HepG2 (cell line): ENCODE results near the gene DMGDH. TPM values are rescaled to one million over a fixed set of nuclear protein-coding genes. Genes with fewer than 3 reads are reported as not detected.

Experiments
- ATAC-seq: fragments of 200-7000 bp; cut with Tn5 transposase; 3 replicates; pipeline ENCODE4 v1.9.1; 2020; ENCODE audit warnings: mild to moderate bottlenecking, moderate library complexity
- BruUV-seq: library from RNA; stranded (reverse); fragments of 400-500 nt; replicated peaks from 2 replicates; lab custom pipeline; 2021; lab: Mats Ljungman, UMichigan
- CTCF ChIA-PET: fragments of 300-600 bp; formaldehyde crosslinking; extraction: SDS; loops from one replicate; lab custom pipeline; 2021; ENCODE audit warnings: low total read pairs, inconsistent platforms, low intra/inter-chr PET ratio; lab: Yijun Ruan, JAX
- POLR2A ChIA-PET: fragments of 350-600 bp; sonication (Branson Sonifier 250); formaldehyde crosslinking; loops from one replicate; lab custom pipeline; 2020; ENCODE audit warnings: antibody characterized with exemption, inconsistent platforms; lab: Yijun Ruan, JAX
- DNase-seq: peaks from one replicate; pipeline ENCODE4 v3.0.0-alpha.2; 2015; ENCODE audit warnings: low spot score
- FAIRE-seq: peaks from 3 replicates; lab custom pipeline; 2011; peaks lifted over from hg19 to GRCh38; lab: Jason Lieb, UNC
- H2AFZ ChIP-seq: one replicate; pipeline ENCODE4 v1.6.1; 2011; ENCODE audit warnings: low read length, inconsistent platforms
- H3K27ac ChIP-seq: fragments of 300-600 bp; 3 replicates; pipeline ENCODE4 v1.8.0; 2011; ENCODE audit warnings: mixed run types, mild to moderate bottlenecking, mixed read lengths, low read length, inconsistent platforms; ENCODE audit not compliant: insufficient read depth; ENCODE audit errors: extremely low read length
- H3K27me3 ChIP-seq, 2 experiments: fragments of 200-600 bp in 1 of 2; 2 replicates in 1 of 2; 3 replicates in 1 of 2; pipeline versions ENCODE4 v1.6.0 to v1.8.0; 2011; ENCODE audit warnings: low read length in 2 of 2, mild to moderate bottlenecking in 2 of 2, moderate library complexity in 2 of 2, inconsistent platforms in 1 of 2; ENCODE audit not compliant: insufficient read depth in 2 of 2, control insufficient read depth in 1 of 2
- H3K36me3 ChIP-seq, 2 experiments: fragments of 200-600 bp in 1 of 2; replicated peaks in 1 of 2; 2 replicates in 1 of 2; 3 replicates in 1 of 2; pipeline versions ENCODE4 v1.5.1 to v1.8.0; 2011; ENCODE audit warnings: low read length in 2 of 2, inconsistent platforms in 1 of 2; ENCODE audit not compliant: insufficient read depth in 2 of 2, control insufficient read depth in 1 of 2
- H3K4me1 ChIP-seq: 2 replicates; pipeline ENCODE4 v1.5.1; 2012; ENCODE audit warnings: low read length, inconsistent platforms; ENCODE audit not compliant: insufficient read depth
- H3K4me2 ChIP-seq: 2 replicates; pipeline ENCODE4 v1.6.0; 2011; ENCODE audit warnings: low read depth, low read length, inconsistent platforms
- H3K4me3 ChIP-seq, 3 experiments: fragments of 200-600 bp in 1 of 3; sonication (generic), shearing (Covaris generic) in 1 of 3; replicated peaks in 1 of 3; 2 replicates each; pipeline ENCODE4 v1.5.1; 2011 to 2016; ENCODE audit warnings: low read length in 3 of 3, inconsistent platforms in 2 of 3, low read depth in 2 of 3, mild to moderate bottlenecking in 2 of 3, control low read depth in 1 of 3, mixed read lengths in 1 of 3; ENCODE audit not compliant: insufficient read depth in 1 of 3
- H3K79me2 ChIP-seq: one replicate; pipeline ENCODE4 v1.6.1; 2011; ENCODE audit warnings: low read length, inconsistent platforms; ENCODE audit not compliant: insufficient read depth
- H3K9ac ChIP-seq: 2 replicates; pipeline ENCODE4 v1.6.0; 2011; ENCODE audit warnings: mild to moderate bottlenecking, low read depth, low read length, inconsistent platforms; ENCODE audit not compliant: insufficient read depth
- H3K9me3 ChIP-seq: 2 replicates; pipeline ENCODE4 v1.5.1; 2012; ENCODE audit warnings: mild to moderate bottlenecking, low read length
- H4K20me1 ChIP-seq: 2 replicates; pipeline ENCODE4 v1.6.0; 2011; ENCODE audit warnings: inconsistent platforms, mild to moderate bottlenecking, low read length, moderate library complexity; ENCODE audit not compliant: insufficient read depth
- CC2D1A ChIP-seq: sonication (generic); formaldehyde crosslinking; IDR thresholded peaks from 2 replicates; pipeline ENCODE4 v1.8.1; 2023; ENCODE audit warnings: mild to moderate bottlenecking, missing genetic modification reagents
- FOXO4 ChIP-seq: sonication (generic); formaldehyde crosslinking; conservative IDR thresholded peaks from 2 replicates; pipeline ENCODE4 v1.8.1; 2023; ENCODE audit warnings: missing genetic modification reagents
- KLF12 ChIP-seq: sonication (generic); formaldehyde crosslinking; IDR thresholded peaks from 2 replicates; pipeline ENCODE4 v1.4.0; 2020; ENCODE audit warnings: missing genetic modification reagents, borderline replicate concordance
- NCOR1 ChIP-seq: fragments of 200-600 bp; sonication (generic); IDR thresholded peaks from 2 replicates; pipeline ENCODE4 v1.7.0; 2017; ENCODE audit warnings: antibody characterized with exemption, low read length, borderline replicate concordance
- POGK ChIP-seq: sonication (generic); formaldehyde crosslinking; conservative IDR thresholded peaks from 2 replicates; pipeline ENCODE4 v1.8.0; 2022; ENCODE audit warnings: mild to moderate bottlenecking, moderate library complexity, missing genetic modification reagents
- SMAD3 ChIP-seq: sonication (generic); formaldehyde crosslinking; IDR thresholded peaks from 2 replicates; pipeline ENCODE4 v1.4.0; 2020; ENCODE audit warnings: missing genetic modification reagents
- ZNF510 ChIP-seq: sonication (generic); formaldehyde crosslinking; IDR thresholded peaks from 2 replicates; pipeline ENCODE4 v1.4.0; 2020; ENCODE audit warnings: low read depth, mild to moderate bottlenecking, missing genetic modification reagents
- WGBS: methylation state at CpG from one replicate; pipeline ENCODE4 v1.1.6; 2017; ENCODE audit warnings: low lambda C conversion rate; 5-methylcytosine and 5-hydroxymethylcytosine counted together
- in situ Hi-C: cut with HindIII; loops from 2 replicates; pipeline ENCODE4 v1.10.0; 2017; ENCODE audit warnings: low pct_unique_long_range_greater_than_20kb; ENCODE audit not compliant: extremely low pct_ligation_motif_present
- intact Hi-C: fragments of 100-400 bp; cut with micrococcal nuclease; formaldehyde crosslinking; loops from one replicate; pipeline ENCODE4 v1.10.0; 2022; ENCODE audit not compliant: unreplicated experiment
- polyA plus RNA-seq, 8 experiments: library from polyadenylated mRNA; depleted of rRNA in 3 of 8; stranded (reverse) in 7 of 8; unstranded in 1 of 8; fragments of >200 nt; fragmentation: Illumina TruSeq in 4 of 8; extraction: Trizol in 4 of 8; gene quantifications; 2 replicates each; pipeline versions ENCODE4 v1.2.1 to v1.2.3, GENCODE V29; 2011 to 2016; ENCODE audit warnings: low read depth in 4 of 8, missing spikeins in 1 of 8, mixed read lengths in 1 of 8; ENCODE audit not compliant: insufficient read depth in 1 of 8
- total RNA-seq, 5 experiments: library from RNA; depleted of rRNA; stranded (reverse); fragments of >200 nt; fragmentation: Illumina TruSeq; extraction: Trizol; gene quantifications; 2 replicates each; pipeline ENCODE4 v1.2.3, GENCODE V29; 2016; ENCODE audit warnings: low read depth in 1 of 5

Gene DMGDH
- total and polyA plus RNA-seq, 2 of the 13 experiments (the other 11 are each of a cell fraction or from before 2014, with no cell fraction given), result 3.6 to 7.9 TPM

- Histone ChIP-seq H2AFZ (no peak overlapping the region), H3K4me2 (no peak overlapping the region), H3K4me1 (peaks cover 29% of the 10 kb centered on the region), H4K20me1 (no peaks in the 10 kb centered on the region), H3K4me3 (no peak overlapping the region), H3K79me2 (no peaks in the 10 kb centered on the region), H3K9ac (no peak overlapping the region), H3K27ac (peak overlapping the region; percentile 95), H3K9me3 (peaks cover 3% of the 10 kb centered on the region; the same call in 1 of the 2 replicates), H3K27me3 (no peaks in the 10 kb centered on the region), H3K36me3 (no peaks in the 10 kb centered on the region)
- no TSS peak for BruUV-seq
- in situ Hi-C loops (no loop called here), intact Hi-C loops (no loop called here)
- ChIA-PET POLR2A (no interaction called here), CTCF (no interaction called here)
- TF ChIP-seq ZNF510 (CRISPR knock-in tag) (no peak), KLF12 (CRISPR knock-in tag) (no peak), NCOR1 (no peak), POGK (CRISPR knock-in tag) (no peak), SMAD3 (CRISPR knock-in tag) (no peak), FOXO4 (no peak), CC2D1A (CRISPR knock-in tag) (no peak)
- WGBS, result 89% methylated on average over 9 of the region's 10 CpGs
- FAIRE-seq (no peak), DNase-seq (no peak), ATAC-seq (no peak)
Observed at GRCh38 chr5:79032031-79032695, 37.3 kb downstream of the DMGDH start.
